ENCODE results near the gene SPANXN4. TPM values are rescaled to one million over a fixed set of nuclear protein-coding genes. Genes with fewer than 3 reads are reported as not detected.

SPANXN4 gene
- total RNA-seq, 1 donor from 2014 or later, result not detected

DNA sequence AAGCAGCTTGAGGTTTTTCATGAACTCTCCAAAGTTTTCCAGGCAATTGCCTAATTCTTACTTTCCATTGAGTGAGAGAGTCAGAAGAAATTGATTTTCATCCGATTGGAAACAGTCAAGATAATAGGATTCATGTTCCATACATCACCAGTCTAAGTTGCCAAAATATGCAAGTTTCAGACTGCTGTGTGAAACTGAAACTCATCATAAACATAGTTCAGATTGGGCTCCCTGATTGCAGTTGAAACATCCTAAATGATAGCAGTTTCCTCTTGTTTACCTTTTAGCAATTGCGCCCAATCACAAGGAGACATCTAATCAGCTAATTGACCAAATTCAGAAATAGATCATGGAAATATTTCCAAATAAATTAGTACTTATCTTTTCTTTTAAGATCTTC lies 56.8 kb downstream of the SPANXN4 start:
- H3K4me3 ChIP-seq (ENCODE audit: low read depth, low read length), result no peak overlapping the region
- TF ChIP-seq, protein P1, sequence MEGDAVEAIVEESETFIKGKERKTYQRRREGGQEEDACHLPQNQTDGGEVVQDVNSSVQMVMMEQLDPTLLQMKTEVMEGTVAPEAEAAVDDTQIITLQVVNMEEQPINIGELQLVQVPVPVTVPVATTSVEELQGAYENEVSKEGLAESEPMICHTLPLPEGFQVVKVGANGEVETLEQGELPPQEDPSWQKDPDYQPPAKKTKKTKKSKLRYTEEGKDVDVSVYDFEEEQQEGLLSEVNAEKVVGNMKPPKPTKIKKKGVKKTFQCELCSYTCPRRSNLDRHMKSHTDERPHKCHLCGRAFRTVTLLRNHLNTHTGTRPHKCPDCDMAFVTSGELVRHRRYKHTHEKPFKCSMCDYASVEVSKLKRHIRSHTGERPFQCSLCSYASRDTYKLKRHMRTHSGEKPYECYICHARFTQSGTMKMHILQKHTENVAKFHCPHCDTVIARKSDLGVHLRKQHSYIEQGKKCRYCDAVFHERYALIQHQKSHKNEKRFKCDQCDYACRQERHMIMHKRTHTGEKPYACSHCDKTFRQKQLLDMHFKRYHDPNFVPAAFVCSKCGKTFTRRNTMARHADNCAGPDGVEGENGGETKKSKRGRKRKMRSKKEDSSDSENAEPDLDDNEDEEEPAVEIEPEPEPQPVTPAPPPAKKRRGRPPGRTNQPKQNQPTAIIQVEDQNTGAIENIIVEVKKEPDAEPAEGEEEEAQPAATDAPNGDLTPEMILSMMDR (conservative IDR thresholded peaks at IDR 0.05; ENCODE audit: low read depth, low read length), result no peak
- DNase-seq (ENCODE audit: low read depth), result no peak

All from epithelial cell of proximal tubule (primary cell).